ENCODE measurements around the gene WDR5.

The WDR5 gene

GRCh38 chr9:134168757-134169550 lies 33.1 kb downstream of the WDR5 start:
- DNase-seq (ENCODE audit: low spot score), result no peak
- in situ Hi-C loops (cut with MboI; ENCODE audit: low sequenced_read_pairs, unreplicated experiment), result no loop called here
- TF ChIP-seq CTCF (IDR thresholded peaks at IDR 0.05; ENCODE audit: borderline replicate concordance, control extremely low read depth, extremely low read depth, insufficient read depth, missing control alignments), result no peak

DNA sequence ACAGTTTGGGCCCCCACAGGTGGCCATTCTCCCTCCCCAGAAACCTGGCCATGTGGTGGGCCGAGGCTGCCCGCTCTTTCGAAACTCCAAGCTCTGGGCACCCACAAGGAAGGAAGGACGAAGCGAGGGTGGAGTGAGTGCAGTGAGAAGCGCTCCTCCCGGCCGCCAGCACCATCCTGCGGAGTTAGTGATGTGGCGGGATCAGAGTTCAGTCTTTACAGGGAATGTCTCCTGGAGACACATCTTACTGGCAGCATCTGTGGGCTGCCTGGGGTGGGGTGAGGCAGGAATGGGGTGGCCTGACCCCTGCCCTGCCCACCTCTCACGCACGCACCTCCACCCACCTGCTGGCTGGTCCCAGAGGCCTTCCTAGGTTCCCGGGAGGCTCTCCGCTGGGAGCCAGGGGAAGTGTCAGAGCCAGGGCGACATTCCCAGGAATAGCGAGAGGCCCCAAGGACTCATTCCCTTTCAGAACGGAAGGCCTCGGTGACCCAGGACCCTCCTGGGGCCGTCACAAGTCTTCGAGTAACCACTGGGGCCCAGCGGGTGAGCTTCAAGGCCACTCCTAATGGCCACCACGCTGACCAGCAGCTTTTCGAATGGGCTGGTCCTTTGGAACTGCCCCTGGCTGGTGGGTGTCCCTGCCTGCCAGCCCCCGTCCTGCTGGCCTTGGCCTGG lies 34.0 kb downstream of the WDR5 start:
- no peak for TF ChIP-seq CTCF (IDR thresholded peaks at IDR 0.05; ENCODE audit: borderline replicate concordance, control extremely low read depth, extremely low read depth, insufficient read depth, missing control alignments)
- no peak for DNase-seq (ENCODE audit: low spot score)
- in situ Hi-C loops (cut with MboI; ENCODE audit: low sequenced_read_pairs, unreplicated experiment), result loop anchor here (5.0 kb wide), 1 partner anchor 272 kb away; no protein-coding TSS in a partner anchor

- no peak for DNase-seq (ENCODE audit: low spot score)
- TF ChIP-seq CTCF (IDR thresholded peaks at IDR 0.05; ENCODE audit: borderline replicate concordance, control extremely low read depth, extremely low read depth, insufficient read depth, missing control alignments), result no peak
- in situ Hi-C loops (cut with MboI; ENCODE audit: low sequenced_read_pairs, unreplicated experiment), result loop anchor here (5.0 kb wide), 1 partner anchor 272 kb away; no protein-coding TSS in a partner anchor
Observed at GRCh38 chr9:134170532-134171315, 34.8 kb downstream of the WDR5 start.

DNA sequence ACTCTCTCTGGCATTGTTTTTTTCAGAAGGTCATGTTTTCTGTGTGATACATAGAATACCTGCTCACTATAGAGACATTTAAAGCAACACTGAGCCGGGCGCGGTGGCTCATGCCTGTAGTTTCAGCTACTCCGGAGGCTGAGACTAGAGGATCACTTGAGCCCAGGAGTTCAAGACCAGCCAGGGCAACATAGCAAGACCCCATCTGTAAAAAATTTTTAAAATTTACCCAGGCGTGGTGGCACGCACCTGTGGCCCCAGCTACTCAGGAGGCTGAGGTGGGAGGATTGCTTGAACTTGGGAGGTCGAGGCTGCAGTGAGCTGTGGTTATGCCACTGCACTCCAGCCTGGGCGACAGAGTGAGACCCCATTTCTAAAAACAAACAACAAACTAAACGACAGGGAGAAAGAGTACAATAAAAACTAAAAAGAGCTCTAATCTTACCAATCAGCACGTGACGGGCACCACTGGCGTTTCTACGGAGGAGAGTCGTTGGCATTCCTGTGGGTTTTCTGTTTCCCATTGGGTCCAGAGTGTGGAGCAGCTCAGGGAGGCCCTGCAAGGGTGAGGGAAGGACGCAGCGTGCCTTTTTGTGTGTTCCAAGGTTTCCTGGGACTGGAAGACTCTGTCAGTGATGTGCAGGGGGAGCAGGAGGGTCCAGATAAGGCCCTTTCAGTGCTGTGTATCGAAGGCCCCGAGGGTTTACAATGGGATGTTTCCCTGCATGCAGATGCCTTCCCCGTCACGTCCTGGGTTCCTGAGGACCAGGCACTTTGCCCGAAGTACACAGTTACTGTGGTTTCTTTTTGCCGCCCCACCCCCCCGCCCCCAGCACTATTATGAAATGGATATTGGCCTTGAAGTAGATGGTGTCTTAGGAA lies 35.7 kb downstream of the WDR5 start:
- no peak for TF ChIP-seq CTCF (IDR thresholded peaks at IDR 0.05; ENCODE audit: borderline replicate concordance, control extremely low read depth, extremely low read depth, insufficient read depth, missing control alignments)
- in situ Hi-C loops (cut with MboI; ENCODE audit: low sequenced_read_pairs, unreplicated experiment), result loop anchor here (5.0 kb wide), 1 partner anchor 271 kb away; no protein-coding TSS in a partner anchor
- no peak for DNase-seq (ENCODE audit: low spot score)

GRCh38 chr9:134172198-134173126 lies 36.6 kb downstream of the WDR5 start:
- no peak for TF ChIP-seq CTCF (IDR thresholded peaks at IDR 0.05; ENCODE audit: borderline replicate concordance, control extremely low read depth, extremely low read depth, insufficient read depth, missing control alignments)
- in situ Hi-C loops (cut with MboI; ENCODE audit: low sequenced_read_pairs, unreplicated experiment), result loop anchor here (5.0 kb wide), 1 partner anchor 270 kb away; no protein-coding TSS in a partner anchor

More at GRCh38 chr9:134172198-134173126, 36.6 kb downstream of the WDR5 start:
- DNase-seq (ENCODE audit: low spot score), result no peak
